DMS 273 (cell line): Measurements from ENCODE around the gene GGNBP2.

ENCODE experiments used
- DNase-seq: peaks from one replicate; lab custom pipeline; 2025; ENCODE audit not compliant: unreplicated experiment; lab: John Stamatoyannopoulos, UW

GGNBP2 gene

GRCh38 chr17:36629970-36630502 is 85.3 kb downstream of the GGNBP2 start:
- peak; percentile 28 for DNase-seq

- no peak for DNase-seq
Measured at GRCh38 chr17:36631022-36631421, 86.3 kb downstream of the GGNBP2 start.

GRCh38 chr17:36632916-36633771 is 88.4 kb downstream of the GGNBP2 start:
- no peak for DNase-seq
